Epidermal melanocyte (primary cell): ENCODE measurements around the gene MTERF2.
A peak's percentile ranks its signal among the peaks of the same experiment; 100 is the strongest.
"Not testable (repeated sequence)": the region's sequence is repeated elsewhere in the genome, so short reads cannot be mapped to it uniquely, and the experiment has no call there.

Experiments used
- DNase-seq: peaks from one replicate; pipeline ENCODE4 v3.0.0; 2011; ENCODE audit warnings: low spot score; ENCODE audit not compliant: insufficient read length

MTERF2 gene

GRCh38 chr12:106986625-106987389 is at the start of gene MTERF2:
Gene MTERF2 (minus strand): TSS chr12:106987146. CDS start chr12:106978714, 8,432 bp downstream.
- DNase-seq = peak; percentile 95

- no peak for DNase-seq
Observed at GRCh38 chr12:107035733-107036132, 48.8 kb upstream of the MTERF2 start.

GRCh38 chr12:107033758-107034739 is 47.1 kb upstream of the MTERF2 start:
- DNase-seq = no peak

GRCh38 chr12:107032266-107032665 is 45.3 kb upstream of the MTERF2 start:
- DNase-seq = no peak

GRCh38 chr12:107031061-107031460 is 44.1 kb upstream of the MTERF2 start:
- DNase-seq = no peak

- no peak for DNase-seq
Observed at GRCh38 chr12:107029081-107029480, 42.1 kb upstream of the MTERF2 start.

- peak; percentile 50 for DNase-seq
Observed at GRCh38 chr12:107027636-107028053, 40.7 kb upstream of the MTERF2 start.

- no peak for DNase-seq
Observed at GRCh38 chr12:107026806-107027635, 40.1 kb upstream of the MTERF2 start.

GRCh38 chr12:107026356-107026755 is 39.4 kb upstream of the MTERF2 start:
- DNase-seq = not testable (repeated sequence)

GRCh38 chr12:107025671-107026070 is 38.7 kb upstream of the MTERF2 start:
- no peak for DNase-seq

GRCh38 chr12:107019546-107019945 is 32.6 kb upstream of the MTERF2 start:
- no peak for DNase-seq

- DNase-seq = no peak
Observed at GRCh38 chr12:107017042-107017441, 30.1 kb upstream of the MTERF2 start.

GRCh38 chr12:107014055-107014454 is 27.1 kb upstream of the MTERF2 start:
- DNase-seq = no peak

- DNase-seq = no peak
Observed at GRCh38 chr12:107012736-107013425, 25.9 kb upstream of the MTERF2 start.

GRCh38 chr12:107011519-107011918 is 24.6 kb upstream of the MTERF2 start:
- no peak for DNase-seq

- no peak for DNase-seq
Observed at GRCh38 chr12:107007411-107007810, 20.5 kb upstream of the MTERF2 start.

GRCh38 chr12:107002665-107003064 is 15.7 kb upstream of the MTERF2 start:
- DNase-seq = not testable (repeated sequence)

GRCh38 chr12:106999446-106999845 is 12.5 kb upstream of the MTERF2 start:
- no peak for DNase-seq

- DNase-seq = no peak
Observed at GRCh38 chr12:106997916-106998315, 11.0 kb upstream of the MTERF2 start.

GRCh38 chr12:106996102-106996501 is 9.2 kb upstream of the MTERF2 start:
- DNase-seq = not testable (repeated sequence)
